WI38 (cell line): Measurements from ENCODE around the gene KCNQ2.

Source experiments
- H3K4me3 ChIP-seq: 2 replicates; pipeline ENCODE4 v1.5.1; 2011; ENCODE audit warnings: low read depth, mild to moderate bottlenecking, control low read depth, low read length
- CTCF ChIP-seq: IDR thresholded peaks from 2 replicates; pipeline ENCODE4 v1.5.1; 2012; ENCODE audit warnings: low read depth, mild to moderate bottlenecking, control low read depth, low read length

Gene KCNQ2

GRCh38 chr20:63441136-63442099 lies 31.0 kb downstream of the KCNQ2 start:
- no peak overlapping the region for H3K4me3 ChIP-seq
- no peak for TF ChIP-seq CTCF

- H3K4me3 ChIP-seq = no peak overlapping the region
- no peak for TF ChIP-seq CTCF
Measured at GRCh38 chr20:63440366-63440955, 32.0 kb downstream of the KCNQ2 start.

- H3K4me3 ChIP-seq = no peak overlapping the region
- TF ChIP-seq CTCF = no peak
Measured at GRCh38 chr20:63439866-63440265, 32.6 kb downstream of the KCNQ2 start.

- no peak overlapping the region for H3K4me3 ChIP-seq
- no peak for TF ChIP-seq CTCF
Measured at GRCh38 chr20:63438121-63438520, 34.3 kb downstream of the KCNQ2 start.

GRCh38 chr20:63435552-63435951 lies 36.9 kb downstream of the KCNQ2 start:
- no peak overlapping the region for H3K4me3 ChIP-seq
- TF ChIP-seq CTCF = no peak

GRCh38 chr20:63434599-63435378 lies 37.7 kb downstream of the KCNQ2 start:
- H3K4me3 ChIP-seq = no peak overlapping the region

More at GRCh38 chr20:63434599-63435378, 37.7 kb downstream of the KCNQ2 start:
- peak; percentile 56 for TF ChIP-seq CTCF
